Aortic smooth muscle cell (primary cell): ENCODE measurements around the gene MUC7. TPM values are rescaled to one million over a fixed set of nuclear protein-coding genes. Genes with fewer than 3 reads are reported as not detected.

Experiments used
- total RNA-seq: library from RNA; depleted of rRNA; stranded (reverse); fragments of >200 nt; gene quantifications from 2 replicates; pipeline ENCODE4 v1.2.3, GENCODE V29; 2014

Gene MUC7
- not detected in 2 replicates for total RNA-seq

DNA sequence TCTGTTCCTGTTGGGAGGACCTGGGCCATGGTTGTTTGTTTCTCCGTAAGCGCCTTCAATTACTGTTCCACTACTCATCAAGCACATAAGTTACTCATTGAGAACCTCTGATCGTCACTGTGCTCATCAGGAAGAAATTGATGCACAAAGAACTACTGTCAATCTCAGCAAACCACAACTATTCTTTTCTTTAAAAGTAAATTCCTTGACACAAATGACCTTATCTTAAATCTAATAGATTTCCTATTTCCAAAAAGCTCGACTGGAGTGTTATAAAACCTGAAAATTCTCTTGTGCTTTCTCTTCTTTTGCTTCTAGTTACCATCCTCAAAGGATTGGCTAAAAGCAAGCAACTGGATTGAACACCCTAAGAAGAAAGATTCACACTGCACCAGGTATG is at the start of gene MUC7:
MUC7 (plus strand) TSS at position 301 of the 400 bp plus-strand sequence. CDS start 1,825 bp downstream, outside the sequence.

DNA sequence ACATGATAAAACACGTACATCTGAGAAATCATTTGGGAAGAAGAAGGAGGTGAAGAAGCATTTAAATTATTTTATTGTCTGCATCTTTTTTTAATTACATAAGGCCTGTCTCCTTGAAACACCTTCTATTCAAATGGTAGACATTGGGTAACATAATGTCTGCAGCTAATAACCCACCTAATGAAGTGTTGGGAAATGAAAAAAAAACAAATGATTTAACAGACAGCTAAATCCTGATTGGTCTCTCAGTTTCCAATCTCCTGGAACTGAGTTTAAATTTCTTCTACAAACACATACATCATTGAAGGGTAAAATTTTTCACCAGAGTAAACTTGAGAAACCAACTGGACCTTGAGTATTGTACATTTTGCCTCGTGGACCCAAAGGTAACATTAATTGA is 46.3 kb downstream of the MUC7 start, which contains the start of gene AMTN:
AMTN (plus strand) TSS at position 301 of the 400 bp plus-strand sequence. CDS start 209 bp downstream, outside the sequence.

Other genes with a start within 250 kb of the MUC7 start
- gene FDCSP, start 246.1 kb upstream of the MUC7 start, total RNA-seq: not detected in 2 replicates
- not detected in 2 replicates for gene CSN3, start 229.6 kb upstream of the MUC7 start, total RNA-seq
- gene CABS1, start 137.2 kb upstream of the MUC7 start, total RNA-seq: not detected in 2 replicates
- not detected in 2 replicates for gene SMR3A, start 111.4 kb upstream of the MUC7 start, total RNA-seq
- gene SMR3B, start 89.1 kb upstream of the MUC7 start, total RNA-seq: not detected in 2 replicates
- gene OPRPN, start 74.3 kb upstream of the MUC7 start, total RNA-seq: not detected in 2 replicates
- 0.12 TPM in 1 of 2 replicates, not detected in the other for gene AMTN, start 46.4 kb downstream of the MUC7 start, total RNA-seq
- gene AMBN, start 120.1 kb downstream of the MUC7 start, total RNA-seq: not detected in 2 replicates
- under 0.01 and 0.12 TPM in 2 replicates for gene ENAM, start 156.5 kb downstream of the MUC7 start, total RNA-seq
- 0.12 and 0.13 TPM in 2 replicates for gene JCHAIN, start 194.3 kb downstream of the MUC7 start, total RNA-seq
- gene UTP3, start 216.3 kb downstream of the MUC7 start, total RNA-seq: 21.0 and 26.0 TPM in 2 replicates
- 32.0 and 48.2 TPM in 2 replicates for gene RUFY3, start 249.8 kb downstream of the MUC7 start, total RNA-seq